Gastroesophageal sphincter (tissue), 3 donors: Measurements from ENCODE around the gene LGALS7.

Experiments used
- CTCF ChIP-seq, 4 experiments: fragments of 200-600 bp in 2 of 4; fragments of 450-650 bp in 2 of 4; sonication (generic) in 1 of 4; IDR thresholded peaks; one replicate each; pipeline ENCODE4 v1.5.1; 2017 to 2019; ENCODE audit warnings: antibody characterized with exemption in 4 of 4, mild to moderate bottlenecking in 2 of 4, moderate library complexity in 2 of 4
- EP300 ChIP-seq: sonication (generic); formaldehyde crosslinking; IDR thresholded peaks from one replicate; pipeline ENCODE4 v1.6.1; 2017; ENCODE audit warnings: antibody characterized with exemption, mild to moderate bottlenecking

GRCh38 chr19:38721979-38722773 lies 51.1 kb downstream of the LGALS7 start:
- TF ChIP-seq EP300 (no peak), CTCF (IDR thresholded peaks at IDR 0.05) (no peak)
